ENCODE measurements around the gene ABHD1.

DNA sequence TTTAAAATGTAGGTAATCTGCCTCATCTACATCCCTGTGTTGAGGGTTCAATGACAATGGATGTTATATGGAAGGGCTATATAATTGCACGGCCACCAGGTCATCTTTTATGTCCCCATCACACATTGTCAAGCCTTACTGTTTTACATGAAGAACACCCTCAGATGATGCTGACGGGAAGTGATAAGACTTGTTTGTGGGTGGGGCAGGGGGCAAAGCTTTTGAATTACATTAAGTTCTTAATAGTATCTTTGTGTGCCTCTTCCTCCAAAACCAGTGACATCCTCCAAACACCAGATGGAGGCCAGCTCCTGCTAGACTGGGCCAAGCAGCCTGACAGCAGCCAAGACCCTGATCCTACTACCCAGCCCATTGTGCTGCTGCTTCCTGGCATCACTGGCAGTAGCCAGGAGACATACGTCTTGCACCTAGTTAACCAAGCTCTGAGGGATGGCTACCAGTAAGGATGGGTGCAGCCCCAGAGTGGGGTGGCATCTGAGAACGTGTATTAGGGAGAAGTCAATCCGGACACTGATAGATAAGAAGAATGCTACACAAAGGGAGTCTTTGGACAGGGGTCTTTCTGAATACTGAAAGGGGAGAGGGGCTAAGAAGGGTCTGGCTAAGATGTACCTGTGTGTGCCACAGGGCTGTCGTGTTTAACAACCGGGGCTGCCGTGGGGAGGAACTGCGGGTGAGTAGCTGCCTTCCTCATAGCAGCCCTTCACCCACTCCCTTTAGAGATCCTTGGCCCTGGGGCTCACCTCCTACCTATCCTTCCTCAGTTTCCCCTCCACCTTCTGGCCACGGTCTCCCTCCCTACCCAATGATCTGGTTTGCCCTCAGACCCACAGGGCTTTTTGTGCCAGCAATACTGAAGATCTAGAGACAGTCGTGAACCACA lies 5.3 kb downstream of the ABHD1 start:
- TF ChIP-seq, protein P1, sequence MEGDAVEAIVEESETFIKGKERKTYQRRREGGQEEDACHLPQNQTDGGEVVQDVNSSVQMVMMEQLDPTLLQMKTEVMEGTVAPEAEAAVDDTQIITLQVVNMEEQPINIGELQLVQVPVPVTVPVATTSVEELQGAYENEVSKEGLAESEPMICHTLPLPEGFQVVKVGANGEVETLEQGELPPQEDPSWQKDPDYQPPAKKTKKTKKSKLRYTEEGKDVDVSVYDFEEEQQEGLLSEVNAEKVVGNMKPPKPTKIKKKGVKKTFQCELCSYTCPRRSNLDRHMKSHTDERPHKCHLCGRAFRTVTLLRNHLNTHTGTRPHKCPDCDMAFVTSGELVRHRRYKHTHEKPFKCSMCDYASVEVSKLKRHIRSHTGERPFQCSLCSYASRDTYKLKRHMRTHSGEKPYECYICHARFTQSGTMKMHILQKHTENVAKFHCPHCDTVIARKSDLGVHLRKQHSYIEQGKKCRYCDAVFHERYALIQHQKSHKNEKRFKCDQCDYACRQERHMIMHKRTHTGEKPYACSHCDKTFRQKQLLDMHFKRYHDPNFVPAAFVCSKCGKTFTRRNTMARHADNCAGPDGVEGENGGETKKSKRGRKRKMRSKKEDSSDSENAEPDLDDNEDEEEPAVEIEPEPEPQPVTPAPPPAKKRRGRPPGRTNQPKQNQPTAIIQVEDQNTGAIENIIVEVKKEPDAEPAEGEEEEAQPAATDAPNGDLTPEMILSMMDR (IDR thresholded peaks at IDR 0.05) = no peak
- no peak for TF ChIP-seq POLR2AphosphoS5 (IDR thresholded peaks at IDR 0.05)
- TF ChIP-seq EP300 (IDR thresholded peaks at IDR 0.05; ENCODE audit: low read depth) = no peak

Measured in transverse colon (tissue), 4 donors.